ENCODE results near the gene ZSWIM7.
A peak's percentile ranks its signal among the peaks of the same experiment; 100 is the strongest.
"Not testable (repeated sequence)": the region's sequence is repeated elsewhere in the genome, so short reads cannot be mapped to it uniquely, and the experiment has no call there.

ZSWIM7 gene

DNA sequence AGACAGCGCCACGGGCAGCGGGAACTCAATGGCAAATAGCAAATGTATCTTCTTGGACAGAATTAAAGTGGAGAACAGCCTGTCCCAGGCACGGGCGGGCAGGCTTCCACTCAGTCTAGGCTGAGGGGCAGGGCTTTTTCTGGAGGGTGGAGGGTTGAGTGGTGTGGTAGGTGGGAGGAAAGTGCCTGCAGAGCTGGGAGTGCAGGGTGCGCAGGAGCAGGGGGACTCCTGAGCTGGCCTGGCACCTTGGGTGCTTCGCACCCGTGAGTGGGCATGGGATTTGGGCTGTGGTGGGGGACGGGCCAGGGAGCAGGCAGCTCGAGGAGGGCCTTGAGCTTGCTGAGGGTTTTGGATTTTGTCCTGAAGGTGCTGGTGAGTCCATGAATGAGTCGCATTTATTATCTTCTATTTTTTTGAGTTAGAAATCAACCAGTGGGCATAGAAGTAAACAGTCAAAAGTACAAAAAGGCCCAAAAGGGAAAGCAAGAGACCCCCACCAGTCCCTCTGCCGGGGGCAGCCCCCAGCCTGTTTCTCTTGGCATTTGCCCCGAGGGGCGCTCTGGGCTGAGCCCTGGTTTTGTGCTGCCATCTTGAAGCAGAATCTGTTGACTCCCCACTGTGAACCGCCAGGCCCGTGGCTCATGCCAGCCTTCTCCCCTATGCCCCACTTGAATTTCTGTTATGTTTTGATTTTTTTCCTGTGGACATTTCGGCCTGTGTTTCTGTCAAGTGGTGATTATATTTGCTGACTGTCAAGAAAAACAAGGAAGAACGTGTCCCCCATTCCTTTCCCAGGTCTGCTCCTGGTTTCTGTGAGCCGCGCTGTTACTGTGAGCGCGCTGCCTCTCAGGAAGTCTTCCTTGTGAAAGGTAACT, 46.4 kb downstream of the ZSWIM7 start:
- ATAC-seq (no peak), DNase-seq (ENCODE audit: low spot score in 2 of 2) (no peak)
- Mint-ChIP-seq H3K4me1 (peaks cover 16% of the 10 kb centered on the region), H3K9me3 (no peaks in the 10 kb centered on the region), H3K36me3 (no peaks in the 10 kb centered on the region), H3K27ac (no peak overlapping the region), H3K4me3 (no peak overlapping the region)

DNA sequence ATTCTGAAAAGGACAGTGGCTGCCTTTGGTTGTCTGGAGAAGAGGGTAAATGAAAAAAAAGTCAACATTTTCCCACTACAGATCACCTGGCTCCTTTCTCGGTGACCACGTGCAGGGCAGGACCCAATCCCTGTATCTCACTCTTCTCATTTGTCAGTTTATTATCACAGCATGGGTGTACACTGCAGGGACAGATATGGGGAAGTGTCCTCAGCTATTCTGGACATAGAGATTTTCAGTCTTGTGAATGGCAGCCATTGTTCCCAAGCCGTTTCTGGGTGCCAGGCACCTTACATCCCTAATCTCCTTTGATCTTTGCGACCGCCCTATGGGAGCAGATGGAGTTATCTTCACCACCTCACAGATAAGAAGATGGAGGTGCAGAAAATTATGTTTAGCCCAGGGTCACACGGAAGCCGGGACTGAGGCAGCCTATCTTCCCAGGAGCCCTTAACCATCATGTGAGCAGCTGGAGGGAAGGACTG, 47.4 kb downstream of the ZSWIM7 start:
- Mint-ChIP-seq H3K36me3 (no peaks in the 10 kb centered on the region), H3K4me3 (no peak overlapping the region), H3K9me3 (no peaks in the 10 kb centered on the region), H3K27ac (no peak overlapping the region), H3K4me1 (peaks cover 6% of the 10 kb centered on the region)
- ATAC-seq: no peak
- no peak for DNase-seq (ENCODE audit: low spot score in 2 of 2)

DNA sequence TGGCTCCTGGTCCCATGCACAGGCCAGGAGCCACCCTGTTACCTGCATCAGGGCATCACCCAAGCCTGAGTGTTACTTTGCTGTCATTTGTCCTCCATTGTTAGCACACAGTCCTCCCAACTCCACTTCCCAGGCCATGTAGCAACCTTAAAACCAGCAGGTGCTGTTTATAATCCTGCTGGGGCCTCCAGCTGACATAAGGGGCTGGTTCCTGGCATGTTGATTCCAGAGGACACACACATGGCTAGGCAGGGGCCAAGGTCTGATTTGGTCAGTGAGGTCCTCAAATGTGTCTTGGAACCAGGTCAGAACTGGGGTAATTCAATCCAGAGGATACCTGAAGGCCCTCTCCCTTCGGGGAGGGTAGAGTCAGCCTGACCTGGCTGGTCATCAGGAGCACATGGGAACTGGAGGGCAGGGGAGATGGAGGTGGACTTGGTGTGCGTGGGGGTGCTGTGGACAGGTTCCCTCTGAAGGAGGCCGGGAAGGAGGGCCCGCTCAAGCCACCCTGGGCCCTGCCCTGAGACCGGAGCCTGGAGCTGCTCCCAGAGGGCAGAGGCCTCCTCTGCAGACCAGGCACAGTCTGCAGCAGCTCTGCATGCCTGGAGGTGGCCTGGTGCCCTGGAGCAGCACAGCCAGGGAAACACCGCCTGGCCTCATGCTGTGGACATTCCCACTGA, 48.0 kb downstream of the ZSWIM7 start:
- DNase-seq (ENCODE audit: low spot score in 2 of 2) (no peak), ATAC-seq (peak; percentile 19)
- H3K36me3 Mint-ChIP-seq: no peaks in the 10 kb centered on the region
- peaks cover 3% of the 10 kb centered on the region for H3K4me1 Mint-ChIP-seq
- H3K4me3 Mint-ChIP-seq: no peak overlapping the region
- no peak overlapping the region for H3K27ac Mint-ChIP-seq
- no peaks in the 10 kb centered on the region for H3K9me3 Mint-ChIP-seq

DNA sequence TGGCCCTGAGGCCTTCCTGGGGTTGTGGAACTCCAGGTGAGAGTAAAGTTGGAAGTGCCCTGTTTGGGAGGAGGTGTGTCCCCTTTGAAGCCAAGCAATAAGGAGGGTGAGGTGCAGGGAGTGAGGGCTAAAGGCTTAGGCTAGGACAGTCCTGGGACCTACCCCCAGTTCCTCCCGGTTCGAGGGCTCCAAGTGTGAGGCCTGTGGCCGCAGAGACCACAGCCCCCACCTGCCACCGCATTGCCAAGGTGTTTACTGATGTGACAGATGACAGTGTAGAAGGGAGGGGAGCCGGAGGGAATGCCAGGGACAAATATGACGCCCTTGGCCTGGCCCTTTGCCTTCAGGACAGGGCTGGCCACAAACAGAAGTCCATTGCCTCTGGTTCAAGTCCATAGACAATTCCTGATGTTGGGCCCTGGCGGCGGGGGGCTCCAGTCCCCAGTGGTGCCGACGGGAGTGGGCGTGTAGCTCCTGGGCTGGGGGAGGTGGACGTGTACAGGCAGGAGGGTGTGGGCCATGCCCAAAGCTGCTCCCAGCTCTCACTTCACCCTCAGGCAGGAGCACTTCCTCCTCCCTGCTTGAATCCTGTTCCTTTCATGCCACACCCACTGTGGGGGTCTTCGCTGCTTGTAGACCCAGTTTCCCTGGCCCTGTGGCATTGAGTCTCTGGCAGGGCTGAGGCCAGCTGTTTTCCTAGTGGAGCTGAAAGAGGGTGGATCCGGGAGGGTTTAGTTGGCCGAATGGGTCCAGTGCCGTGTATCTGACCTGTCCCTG, 51.3 kb downstream of the ZSWIM7 start:
- Mint-ChIP-seq H3K4me3 (no peak overlapping the region), H3K4me1 (peaks cover 17% of the 10 kb centered on the region), H3K36me3 (no peaks in the 10 kb centered on the region), H3K9me3 (no peaks in the 10 kb centered on the region), H3K27ac (no peak overlapping the region)
- no peak for ATAC-seq
- no peak for DNase-seq (ENCODE audit: low spot score in 2 of 2)

DNA sequence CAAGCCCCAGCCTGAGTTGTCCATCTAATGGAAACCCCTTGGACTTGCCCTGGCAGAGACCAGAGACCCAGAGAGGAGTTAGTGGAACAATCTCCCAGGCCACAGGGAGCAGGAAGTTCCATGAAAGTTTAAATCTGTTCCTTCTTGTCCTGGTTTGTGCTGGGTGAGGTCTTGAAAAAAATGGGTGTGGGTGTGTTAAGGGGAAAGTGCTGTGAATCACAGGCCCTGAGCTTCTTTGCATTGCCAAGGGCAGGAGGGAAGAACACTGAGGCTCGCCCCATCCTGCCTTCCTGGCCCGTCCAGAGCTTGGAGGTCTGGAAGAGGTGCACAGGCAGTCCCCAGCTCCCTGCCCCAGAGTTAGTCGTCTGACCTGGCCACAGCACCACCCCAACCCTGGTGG, 52.2 kb downstream of the ZSWIM7 start:
- Mint-ChIP-seq H3K36me3 (no peaks in the 10 kb centered on the region), H3K9me3 (no peaks in the 10 kb centered on the region), H3K27ac (no peak overlapping the region), H3K4me3 (no peak overlapping the region), H3K4me1 (peaks cover 17% of the 10 kb centered on the region)
- ATAC-seq: no peak
- DNase-seq (ENCODE audit: low spot score in 2 of 2): no peak

DNA sequence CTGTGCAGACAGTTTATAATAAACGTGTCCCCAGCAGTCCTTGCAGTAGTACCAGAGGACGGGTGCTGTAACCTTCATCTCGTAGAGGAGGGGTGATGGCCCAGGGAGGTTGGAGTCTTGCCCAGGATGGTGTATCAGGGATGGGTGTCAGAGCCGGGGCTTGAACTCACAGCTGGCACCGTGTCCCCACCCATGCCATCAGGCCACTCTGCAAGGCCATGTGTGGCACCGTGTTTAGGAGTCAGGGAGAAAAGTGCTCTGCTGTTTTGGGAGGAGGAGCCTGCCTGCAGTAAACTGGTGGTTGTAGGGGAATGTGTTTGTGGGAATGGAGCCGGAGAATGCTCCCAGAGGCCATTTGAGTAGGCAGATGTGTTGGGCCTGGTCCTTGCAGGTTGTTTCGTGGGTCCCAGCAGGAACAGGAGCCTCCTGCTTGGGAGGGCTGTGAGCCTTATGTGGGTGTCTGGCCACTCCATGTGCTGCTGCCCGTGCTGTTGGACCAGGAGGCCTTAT, 52.8 kb downstream of the ZSWIM7 start:
- Mint-ChIP-seq H3K4me1 (peaks cover 17% of the 10 kb centered on the region), H3K4me3 (peak overlapping the region; percentile 72), H3K36me3 (no peaks in the 10 kb centered on the region), H3K27ac (no peak overlapping the region), H3K9me3 (no peaks in the 10 kb centered on the region)
- DNase-seq (ENCODE audit: low spot score in 2 of 2) (no peak), ATAC-seq (no peak)

DNA sequence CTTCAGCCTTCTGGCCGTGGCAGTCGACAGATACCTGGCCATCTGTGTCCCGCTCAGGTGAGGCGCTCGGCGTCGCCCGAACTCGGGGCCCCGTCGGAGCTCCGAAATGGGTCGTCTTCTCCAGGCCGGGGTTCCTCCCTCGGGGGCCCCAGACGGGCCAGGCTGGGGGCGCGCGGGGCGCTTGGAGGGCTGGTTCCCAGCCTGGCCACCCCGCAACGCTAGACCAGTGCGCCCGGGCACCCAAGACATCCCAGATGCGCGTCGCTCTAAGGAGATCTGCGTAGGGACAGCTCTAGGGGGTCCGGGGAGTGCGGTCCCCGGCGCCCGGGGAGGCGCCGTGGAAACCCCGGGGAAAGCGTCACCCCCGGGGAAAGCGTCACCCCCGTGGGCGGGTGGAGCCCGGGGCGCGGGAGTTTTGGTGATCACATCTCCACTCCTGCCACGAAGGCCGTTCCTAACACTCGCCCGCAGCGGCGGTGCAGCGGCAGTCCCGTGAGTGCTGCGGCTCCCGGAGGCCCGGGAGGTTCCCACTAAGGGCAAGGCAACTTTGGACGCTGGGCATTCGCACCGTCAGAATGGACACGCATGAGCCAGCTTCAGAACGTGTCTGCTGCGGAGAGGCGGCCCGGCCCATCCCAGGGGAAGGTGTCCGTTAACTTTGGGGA, 53.8 kb downstream of the ZSWIM7 start:
- DNase-seq (ENCODE audit: low spot score in 2 of 2) (peak in 1 of 2 donors; percentile 16), ATAC-seq (peak; percentile 20)
- H3K36me3 Mint-ChIP-seq: no peaks in the 10 kb centered on the region
- peak overlapping the region; percentile 72 for H3K4me3 Mint-ChIP-seq
- H3K27ac Mint-ChIP-seq: no peak overlapping the region
- H3K9me3 Mint-ChIP-seq: no peaks in the 10 kb centered on the region
- peaks cover 17% of the 10 kb centered on the region for H3K4me1 Mint-ChIP-seq

DNA sequence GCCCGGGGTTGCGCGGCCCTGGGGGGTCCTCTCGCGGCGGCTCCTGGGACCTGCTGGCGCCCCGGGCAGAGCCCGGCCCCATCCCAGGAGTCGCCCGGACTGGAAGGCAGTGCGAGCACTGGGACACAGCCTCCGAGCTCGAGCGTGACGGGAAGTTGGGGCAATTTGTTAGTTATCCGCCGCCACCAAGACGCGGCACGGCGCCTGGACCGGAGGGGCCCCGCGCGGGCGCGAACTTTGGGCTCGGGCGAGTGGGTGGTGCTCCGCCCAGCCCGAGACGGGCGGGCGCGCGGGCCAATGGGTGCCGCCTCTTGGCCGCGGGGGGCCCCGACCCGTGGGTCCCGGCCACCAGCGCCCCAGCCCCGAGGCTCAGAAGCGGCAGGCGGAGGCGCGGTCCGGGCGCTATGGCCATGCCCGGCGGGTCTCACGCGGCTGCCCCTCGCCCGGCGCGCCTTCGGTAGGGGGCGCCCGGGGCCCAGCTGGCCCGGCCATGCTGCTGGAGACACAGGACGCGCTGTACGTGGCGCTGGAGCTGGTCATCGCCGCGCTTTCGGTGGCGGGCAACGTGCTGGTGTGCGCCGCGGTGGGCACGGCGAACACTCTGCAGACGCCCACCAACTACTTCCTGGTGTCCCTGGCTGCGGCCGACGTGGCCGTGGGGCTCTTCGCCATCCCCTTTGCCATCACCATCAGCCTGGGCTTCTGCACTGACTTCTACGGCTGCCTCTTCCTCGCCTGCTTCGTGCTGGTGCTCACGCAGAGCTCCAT, 54.6 kb downstream of the ZSWIM7 start, which contains the start of gene ADORA2B:
Gene ADORA2B (plus strand): TSS at position 372 of the 768 bp plus-strand sequence. CDS start 119 bp downstream, at position 491.
- ATAC-seq: peak; percentile 81

DNA sequence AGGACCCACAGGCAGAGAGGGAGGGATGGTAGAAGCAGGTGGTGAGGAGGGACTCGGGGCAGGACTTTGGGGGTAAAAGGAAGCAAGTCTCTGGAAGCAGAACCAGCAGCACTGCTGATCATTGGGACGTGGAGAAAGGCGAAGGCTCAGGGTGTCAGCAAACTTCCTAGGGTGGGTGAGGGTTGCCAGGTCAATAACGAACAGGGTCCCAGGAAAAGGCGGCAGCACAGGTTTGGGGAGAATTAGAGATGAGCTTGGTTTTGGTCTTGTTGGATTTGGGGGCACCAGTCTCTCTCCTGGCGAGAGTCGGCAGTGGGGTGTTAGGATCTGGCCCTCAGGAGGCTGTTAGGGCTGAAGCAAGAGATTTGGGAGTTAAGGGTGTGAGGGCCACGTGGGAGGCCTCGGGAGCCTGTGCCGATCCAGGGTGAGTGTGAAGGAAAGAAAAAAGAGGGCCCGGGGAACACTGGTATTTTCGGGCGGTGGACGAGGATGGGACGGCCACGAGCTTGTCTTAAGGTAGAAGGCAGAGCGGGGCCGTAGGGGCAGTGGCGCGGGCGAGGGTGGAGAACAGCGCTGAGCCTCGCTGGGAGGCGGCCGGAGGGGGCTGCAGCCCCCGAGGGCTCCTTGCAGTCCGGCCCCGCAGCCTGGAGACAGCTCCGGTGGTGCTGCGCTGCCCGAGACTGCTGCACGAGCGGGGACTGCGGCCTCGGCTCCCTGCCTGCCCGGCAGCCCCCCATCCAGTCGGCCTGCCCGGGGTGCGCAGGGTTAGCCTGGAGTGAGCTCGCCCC, 55.3 kb downstream of the ZSWIM7 start:
- DNase-seq (ENCODE audit: low spot score in 2 of 2) (no peak), ATAC-seq (no peak)
- H3K4me1 Mint-ChIP-seq: peaks cover 17% of the 10 kb centered on the region
- H3K4me3 Mint-ChIP-seq: peak overlapping the region; percentile 72
- H3K9me3 Mint-ChIP-seq: no peaks in the 10 kb centered on the region
- H3K27ac Mint-ChIP-seq: no peak overlapping the region
- no peaks in the 10 kb centered on the region for H3K36me3 Mint-ChIP-seq

More for the DNA sequence above, 54.6 kb downstream of the ZSWIM7 start, which contains the start of gene ADORA2B:
- peak; percentile 54 to 70 for DNase-seq (ENCODE audit: low spot score in 2 of 2)
- H3K4me1 Mint-ChIP-seq: peaks cover 17% of the 10 kb centered on the region
- peak within 1 kb of the TSS; percentile 72 for H3K4me3 Mint-ChIP-seq
- H3K9me3 Mint-ChIP-seq: no peaks in the 10 kb centered on the region
- no peak within 1 kb of the TSS for H3K27ac Mint-ChIP-seq
- no peaks in the 10 kb centered on the region for H3K36me3 Mint-ChIP-seq

DNA sequence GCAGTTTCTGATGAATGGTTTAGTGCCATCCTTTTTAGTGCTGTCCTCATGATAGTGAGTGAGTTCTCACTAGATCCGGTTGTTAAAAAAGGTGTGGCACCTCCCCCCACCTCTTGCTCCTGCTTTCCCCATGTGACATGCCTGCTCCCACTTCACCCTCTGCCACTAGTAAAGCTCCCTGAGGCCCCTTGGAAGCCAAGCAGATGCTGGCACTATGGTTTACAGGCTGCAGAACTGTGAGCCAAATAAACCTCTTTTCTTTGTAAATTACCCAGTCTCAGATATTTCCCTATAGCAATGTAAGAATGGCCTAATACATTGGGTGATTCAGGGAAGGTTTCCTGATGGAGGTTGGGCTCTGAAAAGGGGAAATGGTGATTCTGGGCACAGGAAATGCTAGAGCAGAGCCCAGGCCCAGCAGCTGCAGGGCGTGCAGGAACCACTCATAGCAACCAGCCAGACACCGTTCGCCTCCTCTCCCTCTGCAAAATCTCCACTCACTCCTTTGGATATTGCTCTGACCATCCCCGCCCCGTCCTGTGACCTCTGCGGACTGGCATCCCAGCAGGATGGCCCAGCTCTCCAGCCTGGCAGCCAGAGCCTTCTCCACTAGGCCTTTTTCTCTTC, 57.2 kb downstream of the ZSWIM7 start:
- Mint-ChIP-seq H3K4me1 (peaks cover 17% of the 10 kb centered on the region), H3K4me3 (no peak overlapping the region), H3K36me3 (no peaks in the 10 kb centered on the region), H3K27ac (no peak overlapping the region), H3K9me3 (no peaks in the 10 kb centered on the region)
- no peak for ATAC-seq
- DNase-seq (ENCODE audit: low spot score in 2 of 2): no peak

DNA sequence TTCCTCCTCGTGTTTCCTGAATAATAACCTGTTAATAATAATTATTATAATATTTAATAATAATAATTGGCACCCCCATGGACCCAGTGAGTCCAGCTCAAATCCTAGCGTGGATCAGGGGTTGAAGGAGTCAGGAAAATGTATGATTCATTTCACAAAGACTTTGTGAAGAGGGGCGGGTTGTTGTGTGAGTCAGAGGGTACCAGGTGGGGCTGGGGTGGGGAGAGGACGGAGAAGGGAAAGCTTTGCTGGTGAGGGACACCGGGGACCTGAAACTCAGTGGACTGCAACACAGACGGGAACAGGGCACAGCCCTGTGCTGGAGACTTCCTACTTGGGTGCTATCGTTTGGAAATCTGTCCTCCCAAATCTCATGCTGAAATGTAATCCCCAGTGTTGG, 57.7 kb downstream of the ZSWIM7 start:
- DNase-seq (ENCODE audit: low spot score in 2 of 2) (no peak), ATAC-seq (no peak)
- H3K4me3 Mint-ChIP-seq: no peak overlapping the region
- no peak overlapping the region for H3K27ac Mint-ChIP-seq
- peaks cover 17% of the 10 kb centered on the region for H3K4me1 Mint-ChIP-seq
- no peaks in the 10 kb centered on the region for H3K36me3 Mint-ChIP-seq
- no peaks in the 10 kb centered on the region for H3K9me3 Mint-ChIP-seq

DNA sequence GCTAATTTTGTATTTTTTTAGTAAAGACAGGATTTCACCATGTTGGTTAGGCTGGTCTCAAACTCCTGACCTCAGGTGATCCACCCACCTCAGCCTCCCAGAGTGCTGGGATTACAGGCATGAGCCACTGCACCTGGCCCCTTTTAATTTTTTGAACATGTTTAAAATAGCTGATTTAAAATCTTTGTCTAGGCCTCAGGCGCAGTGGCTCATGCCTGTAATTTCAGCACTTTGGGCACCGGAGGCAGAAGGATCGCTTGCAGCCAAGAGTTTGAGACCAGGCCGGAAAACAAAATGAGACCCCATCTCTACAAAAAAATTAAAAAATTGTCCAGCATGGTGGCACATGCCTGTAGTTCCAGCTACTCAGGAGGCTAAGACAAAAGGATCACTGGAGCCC, 63.0 kb downstream of the ZSWIM7 start:
- not testable (repeated sequence) for DNase-seq (ENCODE audit: low spot score in 2 of 2); H3K4me1 Mint-ChIP-seq; H3K9me3 Mint-ChIP-seq; H3K36me3 Mint-ChIP-seq; ATAC-seq; H3K27ac Mint-ChIP-seq; H3K4me3 Mint-ChIP-seq

DNA sequence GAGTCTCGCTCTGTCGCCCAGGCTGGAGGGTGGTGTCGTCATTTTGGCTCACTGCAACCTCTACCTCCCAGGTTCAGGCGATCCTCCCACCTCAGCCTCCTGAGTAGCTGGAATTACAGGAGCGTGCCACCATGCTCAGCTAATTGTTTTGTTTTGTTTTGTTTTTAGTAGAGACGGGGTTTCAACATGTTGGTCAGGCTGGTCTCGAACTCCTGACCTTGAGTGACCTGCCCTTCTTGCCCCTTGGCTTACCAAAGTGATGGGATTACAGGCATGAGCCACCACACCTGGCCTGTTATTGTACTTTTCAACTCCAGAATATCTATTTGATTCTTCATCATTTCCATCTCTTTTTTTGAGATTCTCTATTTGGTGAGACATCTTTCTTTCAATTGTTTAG, 63.6 kb downstream of the ZSWIM7 start:
- Mint-ChIP-seq H3K27ac (no peak overlapping the region), H3K4me3 (no peak overlapping the region), H3K4me1 (no peaks in the 10 kb centered on the region), H3K9me3 (no peaks in the 10 kb centered on the region), H3K36me3 (no peaks in the 10 kb centered on the region)
- no peak for DNase-seq (ENCODE audit: low spot score in 2 of 2)
- no peak for ATAC-seq

Data from stimulated activated effector memory CD8-positive, alpha-beta T cell treated with anti-CD3 and anti-CD28 coated beads, Interleukin-12 subunit alpha, Interleukin-12 subunit beta, amount 100 ng/mL, for 72 hours (primary cell).